ENCODE results near the gene NIM1K. TPM values are rescaled to one million over a fixed set of nuclear protein-coding genes. Genes with fewer than 3 reads are reported as not detected.

NIM1K gene
- total RNA-seq, result under 1 TPM in 1 of 2 donors, not detected in 1; 0.85 TPM

- Histone ChIP-seq H3K27ac (no peak within 1 kb of the TSS), H3K27me3 (replicated peaks; ENCODE audit: insufficient read depth) (no peaks in the 10 kb centered on the region)
- no peak for ATAC-seq (ENCODE audit: insufficient number of reproducible peaks, low FRiP score, low read depth)
These were observed at the start of gene NIM1K for GRCh38 chr5:43191740-43192557. Gene NIM1K, plus strand, starts transcription at chr5:43192225. Its CDS starts 53,551 bp downstream, at chr5:43245776.

DNA sequence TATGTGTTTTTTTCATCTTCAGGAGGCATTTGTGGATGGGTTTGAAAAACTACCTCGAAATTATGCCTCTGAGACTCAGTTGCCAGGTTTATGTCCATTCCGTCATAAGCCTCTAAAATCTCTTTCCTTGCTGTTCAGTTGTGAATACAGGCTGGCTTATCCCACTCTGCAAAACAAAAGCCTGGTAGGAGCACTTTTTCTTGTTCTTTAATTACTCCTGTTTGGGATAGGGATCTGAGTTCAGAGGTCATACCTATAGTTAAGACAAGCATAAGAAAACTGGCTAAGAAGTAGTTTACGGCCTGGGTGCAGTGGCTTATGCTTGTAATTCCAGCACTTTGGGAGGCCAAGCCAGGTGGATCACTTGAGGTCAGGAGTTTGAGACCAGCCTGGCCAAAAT is 47.0 kb upstream of the NIM1K start:
- no peak overlapping the region for H3K4me3 ChIP-seq
- no peaks in the 10 kb centered on the region for H3K27me3 ChIP-seq (replicated peaks; ENCODE audit: insufficient read depth)
- H3K9me3 ChIP-seq, result no peaks in the 10 kb centered on the region
- H3K4me1 ChIP-seq (ENCODE audit: control insufficient read depth in 1 of 2, low read depth in 2 of 2), result no peaks in the 10 kb centered on the region
- DNase-seq (ENCODE audit: low spot score), result no peak
- no peak overlapping the region for H3K27ac ChIP-seq
- H3K36me3 ChIP-seq, result no peaks in the 10 kb centered on the region
- TF ChIP-seq, protein P1, sequence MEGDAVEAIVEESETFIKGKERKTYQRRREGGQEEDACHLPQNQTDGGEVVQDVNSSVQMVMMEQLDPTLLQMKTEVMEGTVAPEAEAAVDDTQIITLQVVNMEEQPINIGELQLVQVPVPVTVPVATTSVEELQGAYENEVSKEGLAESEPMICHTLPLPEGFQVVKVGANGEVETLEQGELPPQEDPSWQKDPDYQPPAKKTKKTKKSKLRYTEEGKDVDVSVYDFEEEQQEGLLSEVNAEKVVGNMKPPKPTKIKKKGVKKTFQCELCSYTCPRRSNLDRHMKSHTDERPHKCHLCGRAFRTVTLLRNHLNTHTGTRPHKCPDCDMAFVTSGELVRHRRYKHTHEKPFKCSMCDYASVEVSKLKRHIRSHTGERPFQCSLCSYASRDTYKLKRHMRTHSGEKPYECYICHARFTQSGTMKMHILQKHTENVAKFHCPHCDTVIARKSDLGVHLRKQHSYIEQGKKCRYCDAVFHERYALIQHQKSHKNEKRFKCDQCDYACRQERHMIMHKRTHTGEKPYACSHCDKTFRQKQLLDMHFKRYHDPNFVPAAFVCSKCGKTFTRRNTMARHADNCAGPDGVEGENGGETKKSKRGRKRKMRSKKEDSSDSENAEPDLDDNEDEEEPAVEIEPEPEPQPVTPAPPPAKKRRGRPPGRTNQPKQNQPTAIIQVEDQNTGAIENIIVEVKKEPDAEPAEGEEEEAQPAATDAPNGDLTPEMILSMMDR (IDR thresholded peaks at IDR 0.05), result no peak
- ATAC-seq (ENCODE audit: insufficient number of reproducible peaks, low FRiP score, low read depth), result no peak

More at GRCh38 chr5:43191740-43192557, at the start of gene NIM1K:
- peak; percentile 4 for DNase-seq (ENCODE audit: low spot score)
- H3K9me3 ChIP-seq, result no peaks in the 10 kb centered on the region
- H3K4me3 ChIP-seq, result peak within 1 kb of the TSS; percentile 85
- H3K36me3 ChIP-seq, result no peaks in the 10 kb centered on the region
- TF ChIP-seq, protein P1 (IDR thresholded peaks at IDR 0.05), result no peak
- H3K4me1 ChIP-seq (ENCODE audit: control insufficient read depth in 1 of 2, low read depth in 2 of 2), result peaks cover 4 to 26% of the 10 kb centered on the region in 2 donors

DNA sequence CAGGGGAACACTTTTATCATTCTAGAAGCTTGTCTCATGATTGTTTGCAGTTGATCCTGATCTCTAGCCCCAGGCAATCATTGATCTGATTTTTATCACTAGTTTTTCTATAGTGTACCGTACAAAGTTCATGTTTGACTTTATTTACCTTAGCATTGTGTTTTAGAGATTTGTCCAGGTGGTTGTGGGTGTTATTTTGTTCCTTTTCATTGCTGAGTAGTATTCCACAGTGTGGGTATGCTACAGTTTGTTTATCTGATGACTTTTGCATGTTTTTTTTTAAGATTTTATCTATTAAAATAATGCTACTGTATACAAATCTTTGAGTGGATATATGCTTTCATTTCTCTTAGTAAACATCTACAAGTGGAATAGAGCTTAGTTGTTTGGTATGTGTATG is 45.1 kb upstream of the NIM1K start:
- no peaks in the 10 kb centered on the region for H3K36me3 ChIP-seq
- no peaks in the 10 kb centered on the region for H3K27me3 ChIP-seq (replicated peaks; ENCODE audit: insufficient read depth)
- TF ChIP-seq, protein P1 (IDR thresholded peaks at IDR 0.05), result no peak
- H3K9me3 ChIP-seq, result no peaks in the 10 kb centered on the region
- H3K4me1 ChIP-seq (ENCODE audit: control insufficient read depth in 1 of 2, low read depth in 2 of 2), result no peaks in the 10 kb centered on the region
- DNase-seq (ENCODE audit: low spot score), result no peak
- ATAC-seq (ENCODE audit: insufficient number of reproducible peaks, low FRiP score, low read depth), result no peak
- H3K4me3 ChIP-seq, result no peak overlapping the region
- no peak overlapping the region for H3K27ac ChIP-seq

- H3K36me3 ChIP-seq, result no peaks in the 10 kb centered on the region
- ATAC-seq (ENCODE audit: insufficient number of reproducible peaks, low FRiP score, low read depth) (no peak), DNase-seq (ENCODE audit: low spot score) (no peak)
- H3K9me3 ChIP-seq, result no peaks in the 10 kb centered on the region
- H3K4me1 ChIP-seq (ENCODE audit: control insufficient read depth in 1 of 2, low read depth in 2 of 2), result peaks cover 0 to 11% of the 10 kb centered on the region in 2 donors
- no peaks in the 10 kb centered on the region for H3K27me3 ChIP-seq (replicated peaks; ENCODE audit: insufficient read depth)
- H3K27ac ChIP-seq, result no peak overlapping the region
- TF ChIP-seq, protein P1 (IDR thresholded peaks at IDR 0.05), result no peak
- no peak overlapping the region for H3K4me3 ChIP-seq
These were observed 43.6 kb upstream of the NIM1K start for GRCh38 chr5:43148417-43148816.

DNA sequence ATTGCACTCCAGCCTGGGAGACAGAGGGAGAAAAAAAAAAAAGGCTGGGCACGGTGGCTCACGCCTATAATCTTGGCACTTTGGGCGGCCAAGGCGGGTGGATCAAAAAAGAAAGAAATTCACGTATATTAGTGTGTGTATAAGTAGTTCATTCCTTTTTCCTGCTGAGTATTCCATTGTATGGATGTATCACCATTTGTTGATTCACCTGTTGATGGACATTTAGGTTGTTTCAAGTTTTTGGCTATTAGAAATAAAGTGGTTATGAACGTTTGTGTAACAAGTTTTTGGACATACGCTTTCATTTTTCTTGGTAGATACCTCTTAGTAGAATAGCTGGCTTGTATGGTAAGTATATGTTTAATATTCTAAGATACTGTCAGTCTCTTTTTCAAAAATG is 42.8 kb upstream of the NIM1K start:
- Histone ChIP-seq H3K4me1 (ENCODE audit: control insufficient read depth in 1 of 2, low read depth in 2 of 2) (peaks cover 0 to 20% of the 10 kb centered on the region in 2 donors), H3K4me3 (no peak overlapping the region), H3K36me3 (no peaks in the 10 kb centered on the region), H3K9me3 (no peaks in the 10 kb centered on the region), H3K27me3 (replicated peaks; ENCODE audit: insufficient read depth) (no peaks in the 10 kb centered on the region), H3K27ac (no peak overlapping the region)
- DNase-seq (ENCODE audit: low spot score) (no peak), ATAC-seq (ENCODE audit: insufficient number of reproducible peaks, low FRiP score, low read depth) (no peak)
- TF ChIP-seq, protein P1 (IDR thresholded peaks at IDR 0.05), result no peak

Measured in thoracic aorta (tissue), 2 donors.